Endothelial cell (in vitro differentiated cells): ENCODE data around the gene PTPRN2. TPM values are rescaled to one million over a fixed set of nuclear protein-coding genes. Genes with fewer than 3 reads are reported as not detected.

Experiments used
- DNase-seq: peaks from one replicate; pipeline ENCODE4 v3.0.0; 2021; ENCODE audit warnings: low spot score
- H3K27ac Mint-ChIP-seq: one replicate; pipeline ENCODE4 v1.8.0; 2021; ENCODE audit warnings: mixed read lengths, inconsistent platforms; ENCODE audit not compliant: unreplicated experiment
- H3K27me3 Mint-ChIP-seq: one replicate; pipeline ENCODE4 v1.8.0; 2021; ENCODE audit warnings: mild to moderate bottlenecking, moderate library complexity, mixed read lengths, inconsistent platforms; ENCODE audit not compliant: unreplicated experiment
- H3K36me3 Mint-ChIP-seq: one replicate; pipeline ENCODE4 v1.8.0; 2021; ENCODE audit warnings: mild to moderate bottlenecking, low read depth, mixed read lengths, inconsistent platforms; ENCODE audit not compliant: unreplicated experiment
- H3K4me1 Mint-ChIP-seq: one replicate; pipeline ENCODE4 v1.8.0; 2021; ENCODE audit warnings: mild to moderate bottlenecking, mixed read lengths, inconsistent platforms; ENCODE audit not compliant: unreplicated experiment
- H3K4me3 Mint-ChIP-seq: one replicate; pipeline ENCODE4 v1.8.0; 2021; ENCODE audit warnings: mild to moderate bottlenecking, mixed read lengths, inconsistent platforms; ENCODE audit not compliant: unreplicated experiment
- H3K9me3 Mint-ChIP-seq: one replicate; pipeline ENCODE4 v1.8.0; 2021; ENCODE audit warnings: mixed read lengths, inconsistent platforms; ENCODE audit not compliant: unreplicated experiment
- CTCF ChIP-seq: fragments of 200-600 bp; sonication (generic); IDR thresholded peaks from one replicate; pipeline ENCODE4 v1.5.0; 2021; ENCODE audit warnings: antibody characterized with exemption; ENCODE audit not compliant: unreplicated experiment
- total RNA-seq: library from RNA; stranded (reverse); fragmentation: NEBNext Ultra II Directional; extraction: Animal tissue kit (Norgen Biotek cat#: 25700); gene quantifications from one replicate; pipeline ENCODE4 v1.2.1, GENCODE V29; 2021; ENCODE audit not compliant: unreplicated experiment

The PTPRN2 gene
- total RNA-seq, 1 donor from 2014 or later, result 0.18 TPM

- peaks cover 19% of the 10 kb centered on the region for H3K36me3 Mint-ChIP-seq
- no peaks in the 10 kb centered on the region for H3K4me1 Mint-ChIP-seq
- no peak overlapping the region for H3K4me3 Mint-ChIP-seq
- peaks cover 21% of the 10 kb centered on the region for H3K9me3 Mint-ChIP-seq
- no peak for DNase-seq
- H3K27me3 Mint-ChIP-seq, result peaks cover 9% of the 10 kb centered on the region
- TF ChIP-seq CTCF, result no peak
- no peak overlapping the region for H3K27ac Mint-ChIP-seq
These were observed 28.8 kb downstream of the PTPRN2 start for GRCh38 chr7:158558816-158559215.

- Mint-ChIP-seq H3K27ac (no peak overlapping the region), H3K27me3 (peaks cover 8% of the 10 kb centered on the region), H3K4me1 (no peaks in the 10 kb centered on the region), H3K36me3 (peaks cover 21% of the 10 kb centered on the region), H3K9me3 (peaks cover 28% of the 10 kb centered on the region), H3K4me3 (no peak overlapping the region)
- no peak for TF ChIP-seq CTCF
- no peak for DNase-seq
These were observed 30.2 kb downstream of the PTPRN2 start for GRCh38 chr7:158557441-158557755.

GRCh38 chr7:158556721-158557440, 30.7 kb downstream of the PTPRN2 start:
- H3K27ac Mint-ChIP-seq, result no peak overlapping the region
- no peak for TF ChIP-seq CTCF
- no peaks in the 10 kb centered on the region for H3K4me1 Mint-ChIP-seq
- H3K9me3 Mint-ChIP-seq, result peaks cover 25% of the 10 kb centered on the region
- peaks cover 9% of the 10 kb centered on the region for H3K27me3 Mint-ChIP-seq
- no peak overlapping the region for H3K4me3 Mint-ChIP-seq
- peaks cover 21% of the 10 kb centered on the region for H3K36me3 Mint-ChIP-seq
- no peak for DNase-seq

- H3K27me3 Mint-ChIP-seq, result peaks cover 9% of the 10 kb centered on the region
- TF ChIP-seq CTCF, result no peak
- H3K27ac Mint-ChIP-seq, result no peak overlapping the region
- peaks cover 30% of the 10 kb centered on the region for H3K9me3 Mint-ChIP-seq
- H3K4me1 Mint-ChIP-seq, result no peaks in the 10 kb centered on the region
- H3K4me3 Mint-ChIP-seq, result no peak overlapping the region
- H3K36me3 Mint-ChIP-seq, result peaks cover 24% of the 10 kb centered on the region
- DNase-seq, result no peak
These were observed 32.5 kb downstream of the PTPRN2 start for GRCh38 chr7:158555034-158555520.

DNA sequence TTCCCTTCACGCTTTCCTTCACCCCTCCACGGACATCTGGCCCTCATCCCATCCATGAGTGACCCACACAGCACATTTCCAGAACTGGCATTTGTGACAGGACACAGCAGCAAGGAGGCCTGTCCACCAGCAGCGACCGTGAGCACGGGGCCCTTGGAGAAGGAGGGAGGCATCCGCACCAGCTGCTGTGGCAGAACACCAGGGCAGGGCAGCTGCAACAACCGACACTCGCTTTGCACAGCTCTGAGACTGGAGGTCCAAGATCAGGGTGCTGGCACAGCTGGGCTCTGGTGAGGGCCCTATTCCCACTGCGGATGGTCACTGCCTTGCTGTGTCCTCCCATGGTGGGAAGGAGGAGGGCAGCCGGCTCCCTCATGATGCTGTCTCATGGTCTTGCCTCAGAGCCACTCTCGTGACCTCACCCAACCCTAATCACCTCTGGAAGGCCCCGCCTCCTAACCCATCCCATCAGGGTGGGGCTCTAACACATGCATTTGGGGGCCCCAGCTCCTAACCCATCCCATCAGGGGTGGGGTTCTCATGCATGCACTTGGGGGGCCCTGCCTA, 36.7 kb downstream of the PTPRN2 start:
- H3K9me3 Mint-ChIP-seq, result peaks cover 23% of the 10 kb centered on the region
- no peaks in the 10 kb centered on the region for H3K4me1 Mint-ChIP-seq
- TF ChIP-seq CTCF, result no peak
- DNase-seq, result no peak
- peaks cover 8% of the 10 kb centered on the region for H3K27me3 Mint-ChIP-seq
- H3K4me3 Mint-ChIP-seq, result peak overlapping the region; percentile 83
- no peak overlapping the region for H3K27ac Mint-ChIP-seq
- H3K36me3 Mint-ChIP-seq, result peaks cover 19% of the 10 kb centered on the region
